CD14-positive monocyte (primary cell): Measurements from ENCODE around the gene ZCCHC9. TPM values are rescaled to one million over a fixed set of nuclear protein-coding genes. Genes with fewer than 3 reads are reported as not detected.

Experiments
- DNase-seq, 3 donors: peaks; one replicate each; pipeline ENCODE4 v3.0.0-alpha.2; 2011 to 2022
- H2AFZ ChIP-seq: 2 replicates; pipeline ENCODE4 v1.6.0; 2012; ENCODE audit warnings: mild to moderate bottlenecking, low read depth, low read length, inconsistent platforms; ENCODE audit not compliant: insufficient read depth, poor library complexity, severe bottlenecking
- H3K27ac ChIP-seq, 2 donors: 1 replicate in 1 of 2; 2 replicates in 1 of 2; pipeline ENCODE4 v1.5.1; 2012 to 2013; ENCODE audit warnings: low read length in 2 of 2, control low read depth in 1 of 2, inconsistent platforms in 1 of 2, low read depth in 1 of 2, mild to moderate bottlenecking in 1 of 2
- H3K27me3 ChIP-seq, 2 donors: one replicate each; pipeline versions ENCODE4 v1.6.0 to v1.6.1; 2011 to 2013; ENCODE audit warnings: low read length in 2 of 2; ENCODE audit not compliant: control insufficient read depth in 2 of 2, insufficient read depth in 2 of 2
- H3K36me3 ChIP-seq, 2 donors: replicated peaks in 1 of 2; 1 replicate in 1 of 2; 2 replicates in 1 of 2; pipeline versions ENCODE4 v1.5.1 to v1.6.1; 2012 to 2013; ENCODE audit warnings: low read length in 2 of 2, control low read depth in 1 of 2, inconsistent platforms in 1 of 2, mild to moderate bottlenecking in 1 of 2; ENCODE audit not compliant: insufficient read depth in 2 of 2, control insufficient read depth in 1 of 2
- H3K4me1 ChIP-seq, 2 donors: 1 replicate in 1 of 2; 2 replicates in 1 of 2; pipeline versions ENCODE4 v1.5.1 to v1.6.1; 2012 to 2013; ENCODE audit warnings: low read length in 2 of 2, control low read depth in 1 of 2, inconsistent platforms in 1 of 2, mild to moderate bottlenecking in 1 of 2, moderate library complexity in 1 of 2; ENCODE audit not compliant: insufficient read depth in 2 of 2, control insufficient read depth in 1 of 2
- H3K4me2 ChIP-seq: replicated peaks from 2 replicates; pipeline ENCODE3; 2012; ENCODE audit warnings: low read length, moderate library complexity, mild to moderate bottlenecking; ENCODE audit not compliant: poor library complexity, severe bottlenecking; ENCODE audit errors: extremely low read depth
- H3K4me3 ChIP-seq, 3 experiments: fragments of 200-600 bp in 1 of 3; sonication (generic) in 1 of 3; replicated peaks in 1 of 3; 1 replicate in 2 of 3; 2 replicates in 1 of 3; pipeline ENCODE4 v1.5.1; 2011 to 2013; ENCODE audit warnings: low read length in 3 of 3, mild to moderate bottlenecking in 3 of 3, control low read depth in 2 of 3, low read depth in 2 of 3, inconsistent platforms in 1 of 3, moderate library complexity in 1 of 3
- H3K79me2 ChIP-seq: 2 replicates; pipeline ENCODE4 v1.6.0; 2012; ENCODE audit warnings: mild to moderate bottlenecking, control low read depth, inconsistent platforms, low read length, moderate library complexity; ENCODE audit not compliant: insufficient read depth
- H3K9ac ChIP-seq: 2 replicates; pipeline ENCODE4 v1.6.0; 2017; ENCODE audit warnings: low read length, mild to moderate bottlenecking; ENCODE audit not compliant: insufficient read depth, poor library complexity, severe bottlenecking
- H3K9me3 ChIP-seq, 2 donors: replicated peaks in 1 of 2; 1 replicate in 1 of 2; 2 replicates in 1 of 2; pipeline versions ENCODE4 v1.5.1 to v1.6.1; 2012 to 2013; ENCODE audit warnings: low read length in 2 of 2, control low read depth in 1 of 2; ENCODE audit not compliant: control insufficient read depth in 1 of 2, insufficient read depth in 1 of 2
- H4K20me1 ChIP-seq: 2 replicates; pipeline ENCODE4 v1.6.0; 2012; ENCODE audit warnings: mild to moderate bottlenecking, low read length, control low read depth, moderate library complexity; ENCODE audit not compliant: insufficient read depth
- H3K27ac Mint-ChIP-seq, 7 donors: one replicate each; pipeline ENCODE4 v1.8.0; 2020; ENCODE audit warnings: mild to moderate bottlenecking in 7 of 7, mixed read lengths in 7 of 7, moderate library complexity in 6 of 7, inconsistent platforms in 2 of 7
- H3K27me3 Mint-ChIP-seq, 3 donors: one replicate each; pipeline ENCODE4 v1.8.0; 2021 to 2022; ENCODE audit warnings: low read depth in 3 of 3, mild to moderate bottlenecking in 3 of 3, mixed read lengths in 3 of 3, moderate library complexity in 3 of 3, inconsistent platforms in 1 of 3
- H3K36me3 Mint-ChIP-seq, 2 donors: one replicate each; pipeline ENCODE4 v1.8.0; 2020; ENCODE audit warnings: mixed read lengths in 2 of 2, inconsistent platforms in 1 of 2, mild to moderate bottlenecking in 1 of 2
- H3K4me1 Mint-ChIP-seq: one replicate; pipeline ENCODE4 v1.8.0; 2020; ENCODE audit warnings: mild to moderate bottlenecking, mixed read lengths
- H3K4me3 Mint-ChIP-seq, 2 donors: one replicate each; pipeline ENCODE4 v1.8.0; 2020; ENCODE audit warnings: mild to moderate bottlenecking in 2 of 2, mixed read lengths in 2 of 2, moderate library complexity in 1 of 2
- H3K9me3 Mint-ChIP-seq, 7 donors: one replicate each; pipeline ENCODE4 v1.8.0; 2020 to 2022; ENCODE audit warnings: mixed read lengths in 7 of 7, mild to moderate bottlenecking in 6 of 7, moderate library complexity in 6 of 7, inconsistent platforms in 2 of 7
- WGBS: methylation state at CpG from one replicate; pipeline ENCODE4 v1.1.5; 2013; ENCODE audit warnings: missing lambda C conversion rate; ENCODE audit not compliant: insufficient coverage; 5-methylcytosine and 5-hydroxymethylcytosine counted together
- intact Hi-C, 2 donors: fragments of 100-400 bp; cut with micrococcal nuclease; formaldehyde crosslinking; loops; one replicate each; pipeline versions ENCODE4 v1.15.0 to v1.15.1; 2023
- polyA plus RNA-seq, 3 donors: library from polyadenylated mRNA; depleted of rRNA in 1 of 3; unstranded in 2 of 3; stranded (reverse) in 1 of 3; fragments of 300-500 nt in 2 of 3; fragments of >200 nt in 1 of 3; fragmentation: Illumina TruSeq in 2 of 3; gene quantifications; 1 replicate in 2 of 3; 2 replicates in 1 of 3; pipeline ENCODE4 v1.2.3, GENCODE V29; 2012 to 2021
- TF ChIP-seq, protein P1 (sequence below): fragments of 200-600 bp; IDR thresholded peaks from one replicate; pipeline ENCODE4 v1.8.0; 2022; ENCODE audit warnings: antibody characterized with exemption, mild to moderate bottlenecking

The ZCCHC9 gene
- polyA plus RNA-seq, 3 donors: 10.6 to 15.9 (median 14.6) TPM

DNA sequence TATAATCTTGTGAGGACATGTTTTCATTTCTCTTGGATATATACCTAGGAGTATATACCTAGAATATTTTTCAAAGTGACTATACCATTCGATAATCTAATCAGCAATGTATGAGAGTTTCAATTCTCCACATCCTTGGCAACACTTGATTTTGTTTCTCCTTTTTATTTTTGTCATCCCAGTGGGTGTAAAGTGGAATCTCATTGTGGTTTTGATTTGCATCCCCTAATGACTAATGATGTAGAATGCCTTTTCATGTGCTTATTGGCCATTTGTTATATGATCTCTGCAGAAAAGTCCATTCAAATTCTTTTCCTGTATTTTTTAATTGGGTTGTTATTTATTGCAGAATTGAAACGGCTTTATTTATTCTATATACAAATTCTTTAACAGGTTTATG lies 15.2 kb downstream of the ZCCHC9 start:
- no peaks in the 10 kb centered on the region for H3K27me3 Mint-ChIP-seq
- no peak overlapping the region for H3K27ac ChIP-seq
- no peak overlapping the region for H3K27ac Mint-ChIP-seq
- no peak overlapping the region for H3K4me3 ChIP-seq
- DNase-seq: no peak
- H3K36me3 Mint-ChIP-seq: peaks cover 24 to 30% of the 10 kb centered on the region in 2 donors
- H3K4me3 Mint-ChIP-seq: no peak overlapping the region
- WGBS: no CpG with 5 or more reads among the region's 2 CpGs
- peaks cover 6% of the 10 kb centered on the region for H3K4me1 Mint-ChIP-seq
- no peak overlapping the region for H3K4me2 ChIP-seq
- no peaks in the 10 kb centered on the region for H3K27me3 ChIP-seq
- peaks cover 22 to 36% of the 10 kb centered on the region in 2 donors for H3K36me3 ChIP-seq
- no peaks in the 10 kb centered on the region for H3K4me1 ChIP-seq
- TF ChIP-seq, protein P1, sequence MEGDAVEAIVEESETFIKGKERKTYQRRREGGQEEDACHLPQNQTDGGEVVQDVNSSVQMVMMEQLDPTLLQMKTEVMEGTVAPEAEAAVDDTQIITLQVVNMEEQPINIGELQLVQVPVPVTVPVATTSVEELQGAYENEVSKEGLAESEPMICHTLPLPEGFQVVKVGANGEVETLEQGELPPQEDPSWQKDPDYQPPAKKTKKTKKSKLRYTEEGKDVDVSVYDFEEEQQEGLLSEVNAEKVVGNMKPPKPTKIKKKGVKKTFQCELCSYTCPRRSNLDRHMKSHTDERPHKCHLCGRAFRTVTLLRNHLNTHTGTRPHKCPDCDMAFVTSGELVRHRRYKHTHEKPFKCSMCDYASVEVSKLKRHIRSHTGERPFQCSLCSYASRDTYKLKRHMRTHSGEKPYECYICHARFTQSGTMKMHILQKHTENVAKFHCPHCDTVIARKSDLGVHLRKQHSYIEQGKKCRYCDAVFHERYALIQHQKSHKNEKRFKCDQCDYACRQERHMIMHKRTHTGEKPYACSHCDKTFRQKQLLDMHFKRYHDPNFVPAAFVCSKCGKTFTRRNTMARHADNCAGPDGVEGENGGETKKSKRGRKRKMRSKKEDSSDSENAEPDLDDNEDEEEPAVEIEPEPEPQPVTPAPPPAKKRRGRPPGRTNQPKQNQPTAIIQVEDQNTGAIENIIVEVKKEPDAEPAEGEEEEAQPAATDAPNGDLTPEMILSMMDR: no peak
- no peak overlapping the region for H3K9ac ChIP-seq
- peaks cover 0 to 3% (median 1%) of the 10 kb centered on the region in 7 donors for H3K9me3 Mint-ChIP-seq
- intact Hi-C loops: no loop called here
- H3K9me3 ChIP-seq: no peaks in the 10 kb centered on the region
- H3K79me2 ChIP-seq: no peaks in the 10 kb centered on the region
- H4K20me1 ChIP-seq: no peaks in the 10 kb centered on the region
- no peak overlapping the region for H2AFZ ChIP-seq

DNA sequence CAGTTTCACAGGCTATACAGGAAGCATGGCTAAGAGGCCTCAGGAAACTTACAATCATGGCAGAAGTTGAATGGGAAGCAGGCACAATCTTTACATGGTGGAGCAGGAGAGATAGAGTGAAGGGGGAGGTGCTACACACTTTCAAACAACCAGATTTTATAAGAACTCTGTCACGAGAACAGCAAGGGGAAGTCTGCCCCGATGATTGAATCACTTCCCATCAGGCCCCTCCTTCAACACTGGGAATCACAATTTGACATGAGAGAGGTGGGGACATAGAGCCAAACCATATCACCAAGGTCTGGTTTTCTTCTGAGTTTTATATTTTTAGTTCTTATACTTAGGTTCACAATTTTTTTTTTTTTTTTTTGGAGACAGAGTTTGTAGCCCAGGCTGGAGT lies 16.1 kb downstream of the ZCCHC9 start:
- Mint-ChIP-seq H3K27ac (peak overlapping the region in 1 of 7 donors; percentile 33), H3K27me3 (no peaks in the 10 kb centered on the region), H3K4me1 (peaks cover 6% of the 10 kb centered on the region), H3K4me3 (no peak overlapping the region), H3K9me3 (peaks cover 0 to 3% (median 1%) of the 10 kb centered on the region in 7 donors), H3K36me3 (peaks cover 16 to 21% of the 10 kb centered on the region in 2 donors)
- Histone ChIP-seq H3K4me2 (no peak overlapping the region), H3K36me3 (peaks cover 13 to 27% of the 10 kb centered on the region in 2 donors), H4K20me1 (no peaks in the 10 kb centered on the region), H3K4me3 (no peak overlapping the region), H2AFZ (no peak overlapping the region), H3K9ac (no peak overlapping the region), H3K79me2 (no peaks in the 10 kb centered on the region), H3K4me1 (no peaks in the 10 kb centered on the region), H3K27me3 (no peaks in the 10 kb centered on the region), H3K9me3 (no peaks in the 10 kb centered on the region), H3K27ac (no peak overlapping the region)
- intact Hi-C loops: no loop called here
- DNase-seq: peak in 2 of 3 donors; percentile 12 to 26
- TF ChIP-seq, protein P1: no peak
- no CpG with 5 or more reads among the region's 2 CpGs for WGBS
